A549 (cell line): ENCODE measurements around the gene BABAM1. TPM values are rescaled to one million over a fixed set of nuclear protein-coding genes. Genes with fewer than 3 reads are reported as not detected.

Experiments
- ATAC-seq, 2 experiments: fragments of 200-7000 bp in 1 of 2; fragments of >200 bp in 1 of 2; cut with Nextera tagmentation in 1 of 2; cut with Tn5 transposase in 1 of 2; 3 replicates each; pipeline versions ENCODE4 v1.8.0 to v1.9.1; 2018 to 2020; ENCODE audit warnings: mild to moderate bottlenecking in 1 of 2, moderate library complexity in 1 of 2
- CTCF ChIA-PET: fragments of 300-600 bp; sonication (Branson Sonifier 250); formaldehyde crosslinking; extraction: SDS; loops from one replicate; lab custom pipeline; 2021; ENCODE audit warnings: antibody characterized with exemption, inconsistent platforms; lab: Yijun Ruan, JAX
- POLR2A ChIA-PET: fragments of 350-600 bp; formaldehyde crosslinking; extraction: SDS; loops from one replicate; lab custom pipeline; 2021; ENCODE audit warnings: antibody characterized with exemption, inconsistent platforms; lab: Yijun Ruan, JAX
- DNase-seq, 2 experiments: peaks; one replicate each; pipeline versions ENCODE4 v3.0.0 to v3.0.0-alpha.2; 2011 to 2016; ENCODE audit warnings: low read depth in 1 of 2, low spot score in 1 of 2
- FAIRE-seq: peaks from 2 replicates; lab custom pipeline; 2011; peaks lifted over from hg19 to GRCh38; lab: Jason Lieb, UNC
- H3K27ac ChIP-seq, 2 experiments: fragments of >200 bp; sonication (Bioruptor Twin); formaldehyde crosslinking; 3 replicates each; pipeline ENCODE4 v1.5.1; 2016 to 2017
- H3K4me1 ChIP-seq: fragments of >200 bp; sonication (Bioruptor Twin); formaldehyde crosslinking; 3 replicates; pipeline ENCODE4 v1.6.1; 2016
- H3K4me2 ChIP-seq: fragments of >200 bp; sonication (Bioruptor Twin); formaldehyde crosslinking; 3 replicates; pipeline ENCODE4 v1.6.1; 2016
- H3K4me3 ChIP-seq: fragments of >200 bp; sonication (Bioruptor Twin); formaldehyde crosslinking; 3 replicates; pipeline ENCODE4 v1.5.1; 2016
- H3K9me3 ChIP-seq: fragments of >200 bp; sonication (Bioruptor Twin); formaldehyde crosslinking; 3 replicates; pipeline ENCODE4 v1.6.1; 2016
- CBX2 ChIP-seq: fragments of 200-600 bp; sonication (generic); IDR thresholded peaks from 2 replicates; pipeline ENCODE4 v1.6.1; 2016; ENCODE audit warnings: low read depth, mild to moderate bottlenecking, borderline replicate concordance
- CEBPB ChIP-seq, 2 experiments: fragments of >200 bp in 1 of 2; sonication (Bioruptor Twin) in 1 of 2; formaldehyde crosslinking in 1 of 2; IDR thresholded peaks; 2 replicates each; pipeline ENCODE4 v1.6.1; 2012 to 2016
- CHD2 ChIP-seq: fragments of 150-350 bp; IDR thresholded peaks from 2 replicates; pipeline ENCODE4 v1.6.1; 2014; ENCODE audit warnings: low read length; ENCODE audit not compliant: partially characterized antibody
- EHF ChIP-seq: fragments of 250-450 bp; sonication (Bioruptor Pico); IDR thresholded peaks from 2 replicates; pipeline ENCODE4 v1.5.0; 2020; ENCODE audit warnings: mild to moderate bottlenecking
- EP300 ChIP-seq, 2 experiments: fragments of >200 bp; sonication (Bioruptor Twin); formaldehyde crosslinking; IDR thresholded peaks; 2 replicates in 1 of 2; 3 replicates in 1 of 2; pipeline ENCODE4 v1.6.1; 2016 to 2017
- FOSB ChIP-seq: fragments of 250-450 bp; sonication (Bioruptor Pico); IDR thresholded peaks from 2 replicates; pipeline ENCODE4 v1.5.0; 2020; ENCODE audit warnings: mild to moderate bottlenecking, moderate library complexity
- JUN ChIP-seq, 2 experiments: fragments of >200 bp; sonication (Bioruptor Twin); formaldehyde crosslinking; IDR thresholded peaks; 2 replicates in 1 of 2; 3 replicates in 1 of 2; pipeline ENCODE4 v1.6.1; 2016 to 2017
- JUNB ChIP-seq: fragments of >200 bp; sonication (Bioruptor Twin); formaldehyde crosslinking; IDR thresholded peaks from 2 replicates; pipeline ENCODE4 v1.6.1; 2016
- KDM5A ChIP-seq: fragments of 200-600 bp; sonication (generic); IDR thresholded peaks from 2 replicates; pipeline ENCODE4 v1.6.1; 2016; ENCODE audit warnings: antibody characterized with exemption, mild to moderate bottlenecking
- MAZ ChIP-seq: fragments of 150-350 bp; IDR thresholded peaks from 2 replicates; pipeline ENCODE4 v1.6.1; 2014; ENCODE audit warnings: antibody characterized with exemption, low read depth, low read length, borderline replicate concordance
- MYC ChIP-seq: IDR thresholded peaks from 2 replicates; pipeline ENCODE4 v1.6.1; 2012; ENCODE audit warnings: mild to moderate bottlenecking, inconsistent platforms, low read length, improper control_type of control experiment, borderline replicate concordance
- NR3C1 ChIP-seq: fragments of >200 bp; sonication (Bioruptor Twin); formaldehyde crosslinking; IDR thresholded peaks from 3 replicates; pipeline ENCODE4 v1.6.1; 2017
- PHF8 ChIP-seq: fragments of 200-600 bp; sonication (generic); IDR thresholded peaks from 2 replicates; pipeline ENCODE4 v1.6.1; 2016; ENCODE audit warnings: low read depth, mild to moderate bottlenecking, antibody characterized with exemption, moderate library complexity, borderline replicate concordance
- POLR2A ChIP-seq: IDR thresholded peaks from 2 replicates; pipeline ENCODE4 v1.6.1; 2012; ENCODE audit warnings: mild to moderate bottlenecking, low read length
- REST ChIP-seq: fragments of 200-600 bp; sonication (generic); IDR thresholded peaks from 2 replicates; pipeline ENCODE4 v1.6.1; 2016; ENCODE audit warnings: antibody characterized with exemption, mild to moderate bottlenecking, moderate library complexity
- RFX5 ChIP-seq: fragments of 450-650 bp; IDR thresholded peaks from 2 replicates; pipeline ENCODE4 v1.7.1; 2014; ENCODE audit warnings: antibody characterized with exemption, mild to moderate bottlenecking, moderate library complexity
- RNF2 ChIP-seq: fragments of 200-600 bp; sonication (generic); IDR thresholded peaks from 2 replicates; pipeline ENCODE4 v1.6.1; 2016; ENCODE audit warnings: low read depth, mild to moderate bottlenecking, antibody characterized with exemption, moderate library complexity, borderline replicate concordance
- SMC3 ChIP-seq: fragments of >200 bp; sonication (Bioruptor Twin); formaldehyde crosslinking; IDR thresholded peaks from 3 replicates; pipeline ENCODE4 v1.6.1; 2018; ENCODE audit warnings: inconsistent platforms
- SREBF2 ChIP-seq: fragments of 450-650 bp; IDR thresholded peaks from 2 replicates; pipeline ENCODE4 v1.6.1; 2014; ENCODE audit warnings: mild to moderate bottlenecking, moderate library complexity
- TFCP2L1 ChIP-seq: fragments of 250-450 bp; sonication (Bioruptor Pico); IDR thresholded peaks from 2 replicates; pipeline ENCODE4 v1.5.0; 2021; ENCODE audit warnings: mild to moderate bottlenecking
- TP53 ChIP-seq: fragments of 250-450 bp; sonication (Bioruptor Pico); IDR thresholded peaks from 2 replicates; pipeline ENCODE4 v1.5.0; 2021; ENCODE audit warnings: mild to moderate bottlenecking, moderate library complexity
- USF2 ChIP-seq: fragments of 450-650 bp; IDR thresholded peaks from 2 replicates; pipeline ENCODE4 v1.6.1; 2014; ENCODE audit warnings: antibody characterized with exemption
- ZSCAN20 ChIP-seq: fragments of 250-450 bp; sonication (Bioruptor Pico); IDR thresholded peaks from 2 replicates; pipeline ENCODE4 v1.8.0; 2022; ENCODE audit warnings: mild to moderate bottlenecking, moderate library complexity
- WGBS: methylation state at CpG from one replicate; pipeline ENCODE4 v1.1.6; 2017; ENCODE audit errors: missing lambda C conversion rate; 5-methylcytosine and 5-hydroxymethylcytosine counted together
- polyA plus RNA-seq, 4 experiments: library from polyadenylated mRNA; depleted of rRNA in 3 of 4; stranded (reverse); fragments of >200 nt; fragmentation: RNase III in 1 of 4; extraction: RNeasy Plus Mini Kit Qiagen cat#74134 plus additional on column Dnase treatment in 1 of 4; gene quantifications; 2 replicates in 3 of 4; 3 replicates in 1 of 4; pipeline ENCODE4 v1.2.3, GENCODE V29; 2011 to 2017
- TF ChIP-seq, protein P1 (sequence below): IDR thresholded peaks from 2 replicates; pipeline ENCODE4 v1.6.1; 2012
- TF ChIP-seq, protein P2 (sequence below): IDR thresholded peaks from 2 replicates; pipeline ENCODE4 v1.6.1; 2012; ENCODE audit warnings: low read depth, borderline replicate concordance
- TF ChIP-seq, protein P3 (sequence below): fragments of 250-450 bp; sonication (Bioruptor Pico); IDR thresholded peaks from 2 replicates; pipeline ENCODE4 v1.5.0; 2021; ENCODE audit warnings: mild to moderate bottlenecking, moderate library complexity, borderline replicate concordance
- TF ChIP-seq, protein P4 (sequence below): IDR thresholded peaks from 2 replicates; pipeline ENCODE4 v1.6.1; 2012

Gene BABAM1
- polyA plus RNA-seq, 2 of the 4 experiments (the other 2 are of a cell fraction), result 56.0 to 67.6 TPM

DNA sequence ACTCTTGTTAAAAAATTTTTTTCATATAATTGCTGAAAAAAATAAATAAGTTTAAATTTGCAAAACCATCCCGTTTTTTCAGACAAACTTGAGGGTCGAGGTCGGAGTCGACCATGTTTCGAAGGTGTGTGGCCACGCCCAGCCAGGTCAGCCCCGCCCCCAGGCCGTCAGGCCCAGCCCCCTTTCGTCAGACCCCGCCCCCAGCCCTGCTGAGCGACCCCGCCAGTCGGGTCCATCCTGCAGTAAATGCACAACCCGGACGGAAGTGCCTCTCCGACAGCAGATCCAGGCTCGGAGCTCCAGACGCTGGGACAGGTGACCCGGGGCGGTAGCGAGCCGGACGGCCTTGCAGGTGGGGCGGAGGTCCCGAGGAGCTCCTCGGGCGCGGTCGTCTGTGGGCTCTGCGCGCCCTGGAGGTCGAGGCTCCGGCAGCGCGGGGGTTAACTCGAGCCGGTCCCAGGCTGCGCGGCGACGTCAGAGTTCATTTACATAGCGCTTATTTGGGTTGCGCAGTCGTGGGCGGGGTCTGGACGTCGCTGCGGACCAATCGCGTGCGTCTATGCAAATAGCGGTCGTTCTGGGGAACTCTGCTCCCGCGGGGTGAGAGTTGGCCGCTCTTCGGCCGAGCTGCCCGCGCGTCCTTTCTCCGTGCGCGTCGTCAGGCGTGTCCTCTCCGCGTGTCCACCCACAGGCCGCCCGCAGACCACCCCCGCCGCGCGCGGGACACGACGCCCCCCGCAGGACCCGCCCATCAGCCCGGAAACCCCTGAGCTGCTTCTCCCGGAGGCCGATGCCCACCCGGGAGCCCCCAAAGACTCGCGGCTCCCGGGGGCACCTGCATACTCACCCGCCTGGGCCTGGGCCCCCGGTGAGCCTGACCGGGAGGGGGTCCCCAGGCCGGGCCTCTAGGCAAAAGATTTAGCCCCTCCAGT is 41.0 kb upstream of the BABAM1 start, which contains the start of gene OCEL1:
Gene OCEL1, plus strand, starts transcription at position 225 of the 932 bp plus-strand sequence. Its CDS starts 22 bp downstream, at position 247.
- Histone ChIP-seq H3K4me1 (peaks cover 9% of the 10 kb centered on the region; the same call in 1 of the 3 replicates), H3K4me3 (peak within 1 kb of the TSS; percentile 64), H3K9me3 (no peaks in the 10 kb centered on the region), H3K27ac (peak within 1 kb of the TSS; percentile 83 to 92)
- DNase-seq (peak; percentile 80 to 97), ATAC-seq (peak; percentile 93 to 94), FAIRE-seq (no peak)
- under 1% methylated on average over 10 of the region's 90 CpGs for WGBS
- POLR2A ChIA-PET, result interaction anchor here (0.6 to 1.6 kb wide), 5 partner anchors 9 to 41 kb away, joined by 4 to 18 read pairs (median 4); partner anchors contain the start of genes BABAM1 and USE1
- CTCF ChIA-PET, result interaction anchor here (0.5 to 3.6 kb wide), 8 partner anchors 9 to 151 kb away, joined by 3 to 11 read pairs (median 3); partner anchors contain the start of gene MYO9B
- TF ChIP-seq SMC3 (0 out of 3 replicates have a peak, but pooled peaks have one; percentile 5), TP53 (CRISPR knock-in tag) (no peak), CEBPB (IDR thresholded peaks at IDR 0.05) (peak in 1 of 2 experiments; percentile 79; a peak in 2 of 4 replicates), NR3C1 (no peak), USF2 (no peak), CHD2 (no peak), JUN (IDR thresholded peaks at IDR 0.05) (peak in 1 of 2 experiments; percentile 30; a peak in 1 of 5 replicates), MAZ (0 out of 2 replicates have a peak, but pooled peaks have one; percentile 11), EHF (CRISPR knock-in tag) (no peak), EP300 (IDR thresholded peaks at IDR 0.05) (no peak), MYC (0 out of 2 replicates have a peak, but pooled peaks have one; percentile 12), REST (no peak), PHF8 (peak; percentile 24; the same call in 1 of the 2 replicates), KDM5A (no peak), TFCP2L1 (CRISPR knock-in tag) (0 out of 2 replicates have a peak, but pooled peaks have one; percentile 37), FOSB (no peak), SREBF2 (no peak), ZSCAN20 (CRISPR knock-in tag) (no peak), CBX2 (no peak), JUNB (no peak), RFX5 (no peak), RNF2 (no peak), POLR2A (peak; percentile 43)
- TF ChIP-seq, protein P1, sequence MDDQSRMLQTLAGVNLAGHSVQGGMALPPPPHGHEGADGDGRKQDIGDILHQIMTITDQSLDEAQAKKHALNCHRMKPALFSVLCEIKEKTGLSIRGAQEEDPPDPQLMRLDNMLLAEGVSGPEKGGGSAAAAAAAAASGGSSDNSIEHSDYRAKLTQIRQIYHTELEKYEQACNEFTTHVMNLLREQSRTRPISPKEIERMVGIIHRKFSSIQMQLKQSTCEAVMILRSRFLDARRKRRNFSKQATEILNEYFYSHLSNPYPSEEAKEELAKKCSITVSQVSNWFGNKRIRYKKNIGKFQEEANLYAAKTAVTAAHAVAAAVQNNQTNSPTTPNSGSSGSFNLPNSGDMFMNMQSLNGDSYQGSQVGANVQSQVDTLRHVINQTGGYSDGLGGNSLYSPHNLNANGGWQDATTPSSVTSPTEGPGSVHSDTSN, result no peak
- TF ChIP-seq, protein P2, sequence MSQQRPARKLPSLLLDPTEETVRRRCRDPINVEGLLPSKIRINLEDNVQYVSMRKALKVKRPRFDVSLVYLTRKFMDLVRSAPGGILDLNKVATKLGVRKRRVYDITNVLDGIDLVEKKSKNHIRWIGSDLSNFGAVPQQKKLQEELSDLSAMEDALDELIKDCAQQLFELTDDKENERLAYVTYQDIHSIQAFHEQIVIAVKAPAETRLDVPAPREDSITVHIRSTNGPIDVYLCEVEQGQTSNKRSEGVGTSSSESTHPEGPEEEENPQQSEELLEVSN, result 0 out of 2 replicates have a peak, but pooled peaks have one; percentile 25
- TF ChIP-seq, protein P3, sequence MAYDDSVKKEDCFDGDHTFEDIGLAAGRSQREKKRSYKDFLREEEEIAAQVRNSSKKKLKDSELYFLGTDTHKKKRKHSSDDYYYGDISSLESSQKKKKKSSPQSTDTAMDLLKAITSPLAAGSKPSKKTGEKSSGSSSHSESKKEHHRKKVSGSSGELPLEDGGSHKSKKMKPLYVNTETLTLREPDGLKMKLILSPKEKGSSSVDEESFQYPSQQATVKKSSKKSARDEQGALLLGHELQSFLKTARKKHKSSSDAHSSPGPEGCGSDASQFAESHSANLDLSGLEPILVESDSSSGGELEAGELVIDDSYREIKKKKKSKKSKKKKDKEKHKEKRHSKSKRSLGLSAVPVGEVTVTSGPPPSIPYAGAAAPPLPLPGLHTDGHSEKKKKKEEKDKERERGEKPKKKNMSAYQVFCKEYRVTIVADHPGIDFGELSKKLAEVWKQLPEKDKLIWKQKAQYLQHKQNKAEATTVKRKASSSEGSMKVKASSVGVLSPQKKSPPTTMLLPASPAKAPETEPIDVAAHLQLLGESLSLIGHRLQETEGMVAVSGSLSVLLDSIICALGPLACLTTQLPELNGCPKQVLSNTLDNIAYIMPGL, result no peak
- TF ChIP-seq, protein P4, sequence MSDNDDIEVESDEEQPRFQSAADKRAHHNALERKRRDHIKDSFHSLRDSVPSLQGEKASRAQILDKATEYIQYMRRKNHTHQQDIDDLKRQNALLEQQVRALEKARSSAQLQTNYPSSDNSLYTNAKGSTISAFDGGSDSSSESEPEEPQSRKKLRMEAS, result peak; percentile 29; the same call in 1 of the 2 replicates
- TF ChIP-seq, all 56 proteins: peak for 10
- H3K4me2 ChIP-seq, result peak within 1 kb of the TSS; percentile 79
